ENCODE measurements around the gene NPAP1. TPM values are rescaled to one million over a fixed set of nuclear protein-coding genes. Genes with fewer than 3 reads are reported as not detected.

The NPAP1 gene
- total and polyA plus RNA-seq, 2 of the 8 experiments (the other 6 are each of a cell fraction or from before 2014, with no cell fraction given): 0.07 to 0.08 TPM

DNA sequence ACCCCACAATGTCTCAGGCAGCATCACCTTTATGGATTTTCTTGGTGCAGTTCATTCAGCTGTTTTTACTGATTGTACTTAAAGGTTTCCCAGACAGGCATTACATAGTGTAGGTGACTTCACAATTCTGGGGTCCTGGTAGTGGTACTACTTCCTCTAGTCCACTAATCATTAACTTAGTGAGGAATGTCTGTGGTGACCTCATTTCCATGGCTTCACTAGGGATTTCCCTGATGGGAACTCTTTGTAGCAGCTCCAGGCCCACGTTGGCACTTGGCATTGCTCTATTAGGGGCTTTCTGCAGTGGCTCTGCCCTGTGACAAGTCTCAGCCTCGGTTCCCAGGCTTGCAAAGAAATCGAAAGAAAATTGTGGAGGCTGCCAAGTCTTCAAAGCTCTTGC, 48.1 kb upstream of the NPAP1 start (continued):
- TF ChIP-seq, protein P1, sequence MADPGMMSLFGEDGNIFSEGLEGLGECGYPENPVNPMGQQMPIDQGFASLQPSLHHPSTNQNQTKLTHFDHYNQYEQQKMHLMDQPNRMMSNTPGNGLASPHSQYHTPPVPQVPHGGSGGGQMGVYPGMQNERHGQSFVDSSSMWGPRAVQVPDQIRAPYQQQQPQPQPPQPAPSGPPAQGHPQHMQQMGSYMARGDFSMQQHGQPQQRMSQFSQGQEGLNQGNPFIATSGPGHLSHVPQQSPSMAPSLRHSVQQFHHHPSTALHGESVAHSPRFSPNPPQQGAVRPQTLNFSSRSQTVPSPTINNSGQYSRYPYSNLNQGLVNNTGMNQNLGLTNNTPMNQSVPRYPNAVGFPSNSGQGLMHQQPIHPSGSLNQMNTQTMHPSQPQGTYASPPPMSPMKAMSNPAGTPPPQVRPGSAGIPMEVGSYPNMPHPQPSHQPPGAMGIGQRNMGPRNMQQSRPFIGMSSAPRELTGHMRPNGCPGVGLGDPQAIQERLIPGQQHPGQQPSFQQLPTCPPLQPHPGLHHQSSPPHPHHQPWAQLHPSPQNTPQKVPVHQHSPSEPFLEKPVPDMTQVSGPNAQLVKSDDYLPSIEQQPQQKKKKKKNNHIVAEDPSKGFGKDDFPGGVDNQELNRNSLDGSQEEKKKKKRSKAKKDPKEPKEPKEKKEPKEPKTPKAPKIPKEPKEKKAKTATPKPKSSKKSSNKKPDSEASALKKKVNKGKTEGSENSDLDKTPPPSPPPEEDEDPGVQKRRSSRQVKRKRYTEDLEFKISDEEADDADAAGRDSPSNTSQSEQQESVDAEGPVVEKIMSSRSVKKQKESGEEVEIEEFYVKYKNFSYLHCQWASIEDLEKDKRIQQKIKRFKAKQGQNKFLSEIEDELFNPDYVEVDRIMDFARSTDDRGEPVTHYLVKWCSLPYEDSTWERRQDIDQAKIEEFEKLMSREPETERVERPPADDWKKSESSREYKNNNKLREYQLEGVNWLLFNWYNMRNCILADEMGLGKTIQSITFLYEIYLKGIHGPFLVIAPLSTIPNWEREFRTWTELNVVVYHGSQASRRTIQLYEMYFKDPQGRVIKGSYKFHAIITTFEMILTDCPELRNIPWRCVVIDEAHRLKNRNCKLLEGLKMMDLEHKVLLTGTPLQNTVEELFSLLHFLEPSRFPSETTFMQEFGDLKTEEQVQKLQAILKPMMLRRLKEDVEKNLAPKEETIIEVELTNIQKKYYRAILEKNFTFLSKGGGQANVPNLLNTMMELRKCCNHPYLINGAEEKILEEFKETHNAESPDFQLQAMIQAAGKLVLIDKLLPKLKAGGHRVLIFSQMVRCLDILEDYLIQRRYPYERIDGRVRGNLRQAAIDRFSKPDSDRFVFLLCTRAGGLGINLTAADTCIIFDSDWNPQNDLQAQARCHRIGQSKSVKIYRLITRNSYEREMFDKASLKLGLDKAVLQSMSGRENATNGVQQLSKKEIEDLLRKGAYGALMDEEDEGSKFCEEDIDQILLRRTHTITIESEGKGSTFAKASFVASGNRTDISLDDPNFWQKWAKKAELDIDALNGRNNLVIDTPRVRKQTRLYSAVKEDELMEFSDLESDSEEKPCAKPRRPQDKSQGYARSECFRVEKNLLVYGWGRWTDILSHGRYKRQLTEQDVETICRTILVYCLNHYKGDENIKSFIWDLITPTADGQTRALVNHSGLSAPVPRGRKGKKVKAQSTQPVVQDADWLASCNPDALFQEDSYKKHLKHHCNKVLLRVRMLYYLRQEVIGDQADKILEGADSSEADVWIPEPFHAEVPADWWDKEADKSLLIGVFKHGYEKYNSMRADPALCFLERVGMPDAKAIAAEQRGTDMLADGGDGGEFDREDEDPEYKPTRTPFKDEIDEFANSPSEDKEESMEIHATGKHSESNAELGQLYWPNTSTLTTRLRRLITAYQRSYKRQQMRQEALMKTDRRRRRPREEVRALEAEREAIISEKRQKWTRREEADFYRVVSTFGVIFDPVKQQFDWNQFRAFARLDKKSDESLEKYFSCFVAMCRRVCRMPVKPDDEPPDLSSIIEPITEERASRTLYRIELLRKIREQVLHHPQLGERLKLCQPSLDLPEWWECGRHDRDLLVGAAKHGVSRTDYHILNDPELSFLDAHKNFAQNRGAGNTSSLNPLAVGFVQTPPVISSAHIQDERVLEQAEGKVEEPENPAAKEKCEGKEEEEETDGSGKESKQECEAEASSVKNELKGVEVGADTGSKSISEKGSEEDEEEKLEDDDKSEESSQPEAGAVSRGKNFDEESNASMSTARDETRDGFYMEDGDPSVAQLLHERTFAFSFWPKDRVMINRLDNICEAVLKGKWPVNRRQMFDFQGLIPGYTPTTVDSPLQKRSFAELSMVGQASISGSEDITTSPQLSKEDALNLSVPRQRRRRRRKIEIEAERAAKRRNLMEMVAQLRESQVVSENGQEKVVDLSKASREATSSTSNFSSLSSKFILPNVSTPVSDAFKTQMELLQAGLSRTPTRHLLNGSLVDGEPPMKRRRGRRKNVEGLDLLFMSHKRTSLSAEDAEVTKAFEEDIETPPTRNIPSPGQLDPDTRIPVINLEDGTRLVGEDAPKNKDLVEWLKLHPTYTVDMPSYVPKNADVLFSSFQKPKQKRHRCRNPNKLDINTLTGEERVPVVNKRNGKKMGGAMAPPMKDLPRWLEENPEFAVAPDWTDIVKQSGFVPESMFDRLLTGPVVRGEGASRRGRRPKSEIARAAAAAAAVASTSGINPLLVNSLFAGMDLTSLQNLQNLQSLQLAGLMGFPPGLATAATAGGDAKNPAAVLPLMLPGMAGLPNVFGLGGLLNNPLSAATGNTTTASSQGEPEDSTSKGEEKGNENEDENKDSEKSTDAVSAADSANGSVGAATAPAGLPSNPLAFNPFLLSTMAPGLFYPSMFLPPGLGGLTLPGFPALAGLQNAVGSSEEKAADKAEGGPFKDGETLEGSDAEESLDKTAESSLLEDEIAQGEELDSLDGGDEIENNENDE (IDR thresholded peaks at IDR 0.05; ENCODE audit: insufficient replicate concordance, low read length): no peak
- TF ChIP-seq RBBP5 (IDR thresholded peaks at IDR 0.05; ENCODE audit: borderline replicate concordance, low read depth, low read length) (no peak), JUN (IDR thresholded peaks at IDR 0.05; ENCODE audit: low read depth, low read length) (no peak), GABPA (IDR thresholded peaks at IDR 0.05; ENCODE audit: borderline replicate concordance, insufficient read depth, low read length) (no peak), BRCA1 (IDR thresholded peaks at IDR 0.05; ENCODE audit: low read depth, low read length) (no peak), TAF7 (optimal IDR thresholded peaks at IDR 0.05; ENCODE audit: borderline replicate concordance, low read depth, low read length) (no peak), SIRT6 (IDR thresholded peaks at IDR 0.05; ENCODE audit: low read length) (no peak), KDM4A (IDR thresholded peaks at IDR 0.05; ENCODE audit: low read depth, low read length, severe bottlenecking) (no peak)
- TF ChIP-seq, protein P2, sequence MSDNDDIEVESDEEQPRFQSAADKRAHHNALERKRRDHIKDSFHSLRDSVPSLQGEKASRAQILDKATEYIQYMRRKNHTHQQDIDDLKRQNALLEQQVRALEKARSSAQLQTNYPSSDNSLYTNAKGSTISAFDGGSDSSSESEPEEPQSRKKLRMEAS (IDR thresholded peaks at IDR 0.05): no peak
- TF ChIP-seq, protein P3, sequence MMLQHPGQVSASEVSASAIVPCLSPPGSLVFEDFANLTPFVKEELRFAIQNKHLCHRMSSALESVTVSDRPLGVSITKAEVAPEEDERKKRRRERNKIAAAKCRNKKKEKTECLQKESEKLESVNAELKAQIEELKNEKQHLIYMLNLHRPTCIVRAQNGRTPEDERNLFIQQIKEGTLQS (IDR thresholded peaks at IDR 0.05; ENCODE audit: insufficient read depth, low read depth, low read length): no peak
